ENCODE data around the gene HTRA2. TPM values are rescaled to one million over a fixed set of nuclear protein-coding genes. Genes with fewer than 3 reads are reported as not detected.

Gene HTRA2
- total and polyA plus RNA-seq, 9 of the 15 experiments (the other 6 are each of a cell fraction or from before 2014, with no cell fraction given): 54.2 to 71.2 (median 65.8) TPM

- TF ChIP-seq E2F6 (IDR thresholded peaks at IDR 0.05; ENCODE audit: borderline replicate concordance in 1 of 2, extremely low read depth in 1 of 2, insufficient read depth in 1 of 2, insufficient read length in 1 of 2, low read depth in 1 of 2, low read length in 1 of 2, poor library complexity in 1 of 2, severe bottlenecking in 1 of 2) (peak in 1 of 2 experiments; percentile 9), HDAC6 (IDR thresholded peaks at IDR 0.05; ENCODE audit: low read depth, low read length) (no peak), ZNF436 (CRISPR knock-in tag; IDR thresholded peaks at IDR 0.05) (no peak), SMARCC2 (IDR thresholded peaks at IDR 0.05; ENCODE audit: low read depth) (no peak), ARID3B (CRISPR knock-in tag; IDR thresholded peaks at IDR 0.05; ENCODE audit: borderline replicate concordance) (no peak), PBX2 (CRISPR knock-in tag; IDR thresholded peaks at IDR 0.05; ENCODE audit: low read depth) (no peak), PBX2 (tag; conservative IDR thresholded peaks at IDR 0.05; ENCODE audit: low read depth) (peak; percentile 39), ZNF407 (IDR thresholded peaks at IDR 0.05; ENCODE audit: low read depth) (no peak), SRSF7 (optimal IDR thresholded peaks at IDR 0.05; ENCODE audit: low read depth, low read length) (no peak), NFE2 (IDR thresholded peaks at IDR 0.05; ENCODE audit: low read depth) (no peak), ZNF197 (CRISPR knock-in tag; IDR thresholded peaks at IDR 0.05; ENCODE audit: low read depth) (no peak), RAD21 (CRISPR knock-in tag; conservative IDR thresholded peaks at IDR 0.05 in 1 of 2, IDR thresholded peaks at IDR 0.05 in 1 of 2) (no peak; a peak in 1 of 4 replicates)
Measured at GRCh38 chr2:74573747-74574562, 44.2 kb downstream of the HTRA2 start (continued).

All from K562 (cell line).